ENCODE measurements around the gene MPC1L.

DNA sequence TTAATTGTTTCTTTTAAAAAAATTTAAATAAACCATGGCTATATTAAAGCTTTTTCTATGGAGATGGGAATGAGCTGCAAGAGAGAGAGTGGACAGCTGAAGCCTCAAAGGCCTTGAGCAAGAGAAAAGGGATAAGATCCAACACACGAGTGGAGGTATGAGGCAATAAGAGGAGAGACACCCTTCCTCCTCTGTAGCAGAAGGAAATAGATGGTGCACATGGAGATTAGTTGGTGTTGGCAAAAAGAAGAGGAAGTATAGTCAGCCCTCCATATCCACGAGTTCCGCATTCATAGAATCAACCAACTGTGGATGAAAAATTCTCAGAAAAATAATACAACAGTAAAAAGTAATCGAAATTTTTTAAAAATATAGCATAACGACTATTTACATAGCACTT is 20.9 kb downstream of the MPC1L start:
- TF ChIP-seq, protein P1, sequence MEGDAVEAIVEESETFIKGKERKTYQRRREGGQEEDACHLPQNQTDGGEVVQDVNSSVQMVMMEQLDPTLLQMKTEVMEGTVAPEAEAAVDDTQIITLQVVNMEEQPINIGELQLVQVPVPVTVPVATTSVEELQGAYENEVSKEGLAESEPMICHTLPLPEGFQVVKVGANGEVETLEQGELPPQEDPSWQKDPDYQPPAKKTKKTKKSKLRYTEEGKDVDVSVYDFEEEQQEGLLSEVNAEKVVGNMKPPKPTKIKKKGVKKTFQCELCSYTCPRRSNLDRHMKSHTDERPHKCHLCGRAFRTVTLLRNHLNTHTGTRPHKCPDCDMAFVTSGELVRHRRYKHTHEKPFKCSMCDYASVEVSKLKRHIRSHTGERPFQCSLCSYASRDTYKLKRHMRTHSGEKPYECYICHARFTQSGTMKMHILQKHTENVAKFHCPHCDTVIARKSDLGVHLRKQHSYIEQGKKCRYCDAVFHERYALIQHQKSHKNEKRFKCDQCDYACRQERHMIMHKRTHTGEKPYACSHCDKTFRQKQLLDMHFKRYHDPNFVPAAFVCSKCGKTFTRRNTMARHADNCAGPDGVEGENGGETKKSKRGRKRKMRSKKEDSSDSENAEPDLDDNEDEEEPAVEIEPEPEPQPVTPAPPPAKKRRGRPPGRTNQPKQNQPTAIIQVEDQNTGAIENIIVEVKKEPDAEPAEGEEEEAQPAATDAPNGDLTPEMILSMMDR (IDR thresholded peaks at IDR 0.05), result no peak
- TF ChIP-seq POLR2AphosphoS5 (IDR thresholded peaks at IDR 0.05), result no peak
- no peak for TF ChIP-seq POLR2A (IDR thresholded peaks at IDR 0.05)

Measured in breast epithelium (tissue), 3 donors.